ENCODE results near the gene EVL. TPM values are rescaled to one million over a fixed set of nuclear protein-coding genes. Genes with fewer than 3 reads are reported as not detected.

Gene EVL
- polyA plus RNA-seq (2011; rRNA removed): 14.8 and 17.0 TPM in 2 replicates
- polyA plus RNA-seq (2012; cell fraction: cytosol; rRNA removed): 22.7 and 24.5 TPM in 2 replicates
- 86.6 and 98.4 TPM in 2 replicates for polyA plus RNA-seq (2012; cell fraction: nucleus; rRNA removed)
- 30.1 to 32.9 TPM (median 30.6 TPM) in 3 replicates for polyA plus RNA-seq (2017; fragmentation: RNase III; extraction: RNeasy Plus Mini Kit Qiagen cat#74134 plus additional on column Dnase treatment)
- 19.2 and 21.8 TPM in 2 replicates for polyA minus RNA-seq (2011; rRNA and poly(A)+ RNA removed)

GRCh38 chr14:100065111-100065871 is at the start of gene EVL:
EVL (plus strand) TSS chr14:100065422; CDS start chr14:100065501, 79 bp downstream.
- WGBS (ENCODE audit: missing lambda C conversion rate): 95% methylated on average over 6 of the region's 6 CpGs
- ChIA-PET CTCF (interaction anchor here (0.6 to 3.5 kb wide), 5 partner anchors 9 to 83 kb away, joined by 3 to 17 read pairs (median 4); no protein-coding TSS in a partner anchor), POLR2A (no interaction called here)
- Histone ChIP-seq H3K9me3 (no peaks in the 10 kb centered on the region), H3K4me1 (peaks cover 7% of the 10 kb centered on the region; the same call in 1 of the 3 replicates), H3K4me2 (no peak within 1 kb of the TSS), H3K27ac (no peak within 1 kb of the TSS), H3K4me3 (no peak within 1 kb of the TSS)
- FAIRE-seq: no peak
- no peak for ATAC-seq
- TF ChIP-seq RAD21 (conservative IDR thresholded peaks at IDR 0.05 in 1 of 2, IDR thresholded peaks at IDR 0.05 in 1 of 2) (no peak), EHF (CRISPR knock-in tag; IDR thresholded peaks at IDR 0.05) (no peak), EHMT2 (IDR thresholded peaks at IDR 0.05; ENCODE audit: low read depth) (no peak), JUN (IDR thresholded peaks at IDR 0.05) (no peak), TFCP2L1 (CRISPR knock-in tag; IDR thresholded peaks at IDR 0.05) (no peak), CBX2 (IDR thresholded peaks at IDR 0.05; ENCODE audit: borderline replicate concordance, low read depth) (no peak), MAX (IDR thresholded peaks at IDR 0.05) (no peak), REST (IDR thresholded peaks at IDR 0.05) (no peak), EP300 (IDR thresholded peaks at IDR 0.05) (no peak), NR3C1 (IDR thresholded peaks at IDR 0.05) (no peak), ELK1 (IDR thresholded peaks at IDR 0.05; ENCODE audit: low read depth, low read length) (no peak), HDAC2 (IDR thresholded peaks at IDR 0.05) (no peak), HOXB5 (CRISPR knock-in tag; IDR thresholded peaks at IDR 0.05) (no peak)
- DNase-seq (ENCODE audit: low read depth in 1 of 2, low spot score in 1 of 2): no peak

GRCh38 chr14:100017553-100017952 is 47.7 kb upstream of the EVL start:
- ATAC-seq: no peak
- POLR2A ChIA-PET: interaction anchor here (1.2 kb wide), 1 partner anchor 13 kb away, joined by 3 read pairs; no protein-coding TSS in a partner anchor
- no peak for FAIRE-seq
- Histone ChIP-seq H3K4me3 (no peak overlapping the region), H3K9me3 (no peaks in the 10 kb centered on the region), H3K4me1 (peaks cover 36% of the 10 kb centered on the region), H3K4me2 (no peak overlapping the region), H3K27ac (peak overlapping the region in 1 of 2 experiments; percentile 80; a peak in 4 of 6 replicates)
- no peak for DNase-seq (ENCODE audit: low read depth in 1 of 2, low spot score in 1 of 2)
- 93% methylated on average over 5 of the region's 5 CpGs for WGBS (ENCODE audit: missing lambda C conversion rate)
- CTCF ChIA-PET: interaction anchor here (0.7 to 4.6 kb wide), 10 partner anchors 8 to 175 kb away, joined by 3 to 22 read pairs (median 6); no protein-coding TSS in a partner anchor
- no peak for TF ChIP-seq ATOH8 (CRISPR knock-in tag; IDR thresholded peaks at IDR 0.05; ENCODE audit: low read depth)
- TF ChIP-seq CHD4 (IDR thresholded peaks at IDR 0.05; ENCODE audit: borderline replicate concordance): no peak
- no peak for TF ChIP-seq CBX8 (IDR thresholded peaks at IDR 0.05)
- no peak for TF ChIP-seq NFE2L2 (conservative IDR thresholded peaks at IDR 0.05; ENCODE audit: low read length)
- TF ChIP-seq FOSB (CRISPR knock-in tag; IDR thresholded peaks at IDR 0.05): no peak
- no peak for TF ChIP-seq CEBPB (IDR thresholded peaks at IDR 0.05)
- TF ChIP-seq SREBF2 (IDR thresholded peaks at IDR 0.05): no peak
- TF ChIP-seq HES2 (IDR thresholded peaks at IDR 0.05): no peak
- TF ChIP-seq POLR2A (IDR thresholded peaks at IDR 0.05; ENCODE audit: low read length): no peak
- no peak for TF ChIP-seq MAX (IDR thresholded peaks at IDR 0.05)
- no peak for TF ChIP-seq HMGXB4 (CRISPR knock-in tag; IDR thresholded peaks at IDR 0.05; ENCODE audit: borderline replicate concordance)
- no peak for TF ChIP-seq RCOR1 (IDR thresholded peaks at IDR 0.05; ENCODE audit: low read depth, low read length)
- TF ChIP-seq EHMT2 (IDR thresholded peaks at IDR 0.05; ENCODE audit: low read depth): no peak
- no peak for TF ChIP-seq ESRRA (IDR thresholded peaks at IDR 0.05; ENCODE audit: borderline replicate concordance, low read length)
- TF ChIP-seq EP300 (IDR thresholded peaks at IDR 0.05): no peak
- TF ChIP-seq BCL3 (IDR thresholded peaks at IDR 0.05): no peak
- no peak for TF ChIP-seq SMC3 (IDR thresholded peaks at IDR 0.05)
